ENCODE results near the gene SCAMP1. TPM values are rescaled to one million over a fixed set of nuclear protein-coding genes. Genes with fewer than 3 reads are reported as not detected.

The SCAMP1 gene
- total RNA-seq, 1 experiment from 2014 or later, result 72.5 TPM

GRCh38 chr5:78495800-78496199, 135.4 kb downstream of the SCAMP1 start:
- Histone ChIP-seq H3K9me2 (replicated peaks; ENCODE audit: insufficient read depth, low read length) (no peaks in the 10 kb centered on the region), H3K9me3 (ENCODE audit: low read length) (no peaks in the 10 kb centered on the region), H4K20me1 (ENCODE audit: insufficient read depth, low read depth, low read length) (0 out of 2 replicates have a peak, but pooled peaks cover 3% of the 10 kb centered on the region), H3K4me3 (ENCODE audit: low read length) (no peak overlapping the region), H3K79me2 (ENCODE audit: low read length) (no peaks in the 10 kb centered on the region), H2AFZ (ENCODE audit: low read length) (no peak overlapping the region), H3K9ac (ENCODE audit: low read length) (no peak overlapping the region), H3K4me2 (ENCODE audit: low read depth, low read length, poor library complexity, severe bottlenecking) (no peak overlapping the region), H3K4me1 (ENCODE audit: low read length) (peaks cover 22% of the 10 kb centered on the region), H3K27ac (ENCODE audit: low read length) (no peak overlapping the region), H3K36me3 (ENCODE audit: insufficient read depth, low read length) (peaks cover 5% of the 10 kb centered on the region; the same call in 1 of the 2 replicates), H3K27me3 (ENCODE audit: low read length) (no peaks in the 10 kb centered on the region)
- DNase-seq, result no peak

GRCh38 chr5:78496373-78496772, 136.0 kb downstream of the SCAMP1 start:
- H3K27ac ChIP-seq (ENCODE audit: low read length), result no peak overlapping the region
- no peaks in the 10 kb centered on the region for H3K9me2 ChIP-seq (replicated peaks; ENCODE audit: insufficient read depth, low read length)
- 0 out of 2 replicates have a peak, but pooled peaks cover 3% of the 10 kb centered on the region for H4K20me1 ChIP-seq (ENCODE audit: insufficient read depth, low read depth, low read length)
- no peak overlapping the region for H3K4me3 ChIP-seq (ENCODE audit: low read length)
- peaks cover 26% of the 10 kb centered on the region for H3K4me1 ChIP-seq (ENCODE audit: low read length)
- no peak for DNase-seq
- H3K36me3 ChIP-seq (ENCODE audit: insufficient read depth, low read length), result peaks cover 5% of the 10 kb centered on the region; the same call in 1 of the 2 replicates
- H2AFZ ChIP-seq (ENCODE audit: low read length), result no peak overlapping the region
- no peaks in the 10 kb centered on the region for H3K9me3 ChIP-seq (ENCODE audit: low read length)
- H3K4me2 ChIP-seq (ENCODE audit: low read depth, low read length, poor library complexity, severe bottlenecking), result no peak overlapping the region
- no peaks in the 10 kb centered on the region for H3K27me3 ChIP-seq (ENCODE audit: low read length)
- no peaks in the 10 kb centered on the region for H3K79me2 ChIP-seq (ENCODE audit: low read length)
- H3K9ac ChIP-seq (ENCODE audit: low read length), result no peak overlapping the region

GRCh38 chr5:78497573-78498533, 137.4 kb downstream of the SCAMP1 start:
- no peak overlapping the region; the same call in 1 of the 2 replicates for H3K4me3 ChIP-seq (ENCODE audit: low read length)
- H3K9ac ChIP-seq (ENCODE audit: low read length), result no peak overlapping the region
- H3K27me3 ChIP-seq (ENCODE audit: low read length), result no peaks in the 10 kb centered on the region
- H3K79me2 ChIP-seq (ENCODE audit: low read length), result no peaks in the 10 kb centered on the region
- H3K9me2 ChIP-seq (replicated peaks; ENCODE audit: insufficient read depth, low read length), result no peaks in the 10 kb centered on the region
- no peak overlapping the region for H2AFZ ChIP-seq (ENCODE audit: low read length)
- H3K36me3 ChIP-seq (ENCODE audit: insufficient read depth, low read length), result peaks cover 5% of the 10 kb centered on the region; the same call in 1 of the 2 replicates
- H3K9me3 ChIP-seq (ENCODE audit: low read length), result no peaks in the 10 kb centered on the region
- no peak overlapping the region for H3K27ac ChIP-seq (ENCODE audit: low read length)
- H3K4me1 ChIP-seq (ENCODE audit: low read length), result peaks cover 41% of the 10 kb centered on the region
- H3K4me2 ChIP-seq (ENCODE audit: low read depth, low read length, poor library complexity, severe bottlenecking), result peak overlapping the region; percentile 39
- no peak for DNase-seq
- 0 out of 2 replicates have a peak, but pooled peaks cover 3% of the 10 kb centered on the region for H4K20me1 ChIP-seq (ENCODE audit: insufficient read depth, low read depth, low read length)

- H3K36me3 ChIP-seq (ENCODE audit: insufficient read depth, low read length), result peaks cover 5% of the 10 kb centered on the region; the same call in 1 of the 2 replicates
- H4K20me1 ChIP-seq (ENCODE audit: insufficient read depth, low read depth, low read length), result 0 out of 2 replicates have a peak, but pooled peaks cover 3% of the 10 kb centered on the region
- no peak overlapping the region for H2AFZ ChIP-seq (ENCODE audit: low read length)
- peaks cover 56% of the 10 kb centered on the region for H3K4me1 ChIP-seq (ENCODE audit: low read length)
- no peak overlapping the region for H3K27ac ChIP-seq (ENCODE audit: low read length)
- no peak overlapping the region for H3K9ac ChIP-seq (ENCODE audit: low read length)
- H3K9me2 ChIP-seq (replicated peaks; ENCODE audit: insufficient read depth, low read length), result no peaks in the 10 kb centered on the region
- DNase-seq, result no peak
- no peaks in the 10 kb centered on the region for H3K9me3 ChIP-seq (ENCODE audit: low read length)
- no peak overlapping the region for H3K4me3 ChIP-seq (ENCODE audit: low read length)
- no peaks in the 10 kb centered on the region for H3K27me3 ChIP-seq (ENCODE audit: low read length)
- H3K4me2 ChIP-seq (ENCODE audit: low read depth, low read length, poor library complexity, severe bottlenecking), result no peak overlapping the region
- H3K79me2 ChIP-seq (ENCODE audit: low read length), result no peaks in the 10 kb centered on the region
Observed at GRCh38 chr5:78499485-78499884, 139.1 kb downstream of the SCAMP1 start.

GRCh38 chr5:78500028-78500427, 139.6 kb downstream of the SCAMP1 start:
- H3K79me2 ChIP-seq (ENCODE audit: low read length), result no peaks in the 10 kb centered on the region
- H3K4me1 ChIP-seq (ENCODE audit: low read length), result peaks cover 59% of the 10 kb centered on the region
- H3K27ac ChIP-seq (ENCODE audit: low read length), result no peak overlapping the region
- H3K9ac ChIP-seq (ENCODE audit: low read length), result no peak overlapping the region
- H3K9me2 ChIP-seq (replicated peaks; ENCODE audit: insufficient read depth, low read length), result no peaks in the 10 kb centered on the region
- no peaks in the 10 kb centered on the region for H3K27me3 ChIP-seq (ENCODE audit: low read length)
- H3K4me2 ChIP-seq (ENCODE audit: low read depth, low read length, poor library complexity, severe bottlenecking), result no peak overlapping the region
- no peak overlapping the region for H3K4me3 ChIP-seq (ENCODE audit: low read length)
- no peak for DNase-seq
- peaks cover under 1% of the 10 kb centered on the region; the same call in 1 of the 2 replicates for H3K36me3 ChIP-seq (ENCODE audit: insufficient read depth, low read length)
- no peaks in the 10 kb centered on the region for H3K9me3 ChIP-seq (ENCODE audit: low read length)
- H2AFZ ChIP-seq (ENCODE audit: low read length), result no peak overlapping the region
- 0 out of 2 replicates have a peak, but pooled peaks cover 3% of the 10 kb centered on the region for H4K20me1 ChIP-seq (ENCODE audit: insufficient read depth, low read depth, low read length)

- Histone ChIP-seq H2AFZ (ENCODE audit: low read length) (no peak overlapping the region), H3K4me2 (ENCODE audit: low read depth, low read length, poor library complexity, severe bottlenecking) (no peak overlapping the region), H3K27ac (ENCODE audit: low read length) (no peak overlapping the region), H3K27me3 (ENCODE audit: low read length) (no peaks in the 10 kb centered on the region), H3K9me2 (replicated peaks; ENCODE audit: insufficient read depth, low read length) (no peaks in the 10 kb centered on the region), H4K20me1 (ENCODE audit: insufficient read depth, low read depth, low read length) (0 out of 2 replicates have a peak, but pooled peaks cover 3% of the 10 kb centered on the region), H3K4me3 (ENCODE audit: low read length) (no peak overlapping the region), H3K79me2 (ENCODE audit: low read length) (no peaks in the 10 kb centered on the region), H3K9me3 (ENCODE audit: low read length) (no peaks in the 10 kb centered on the region), H3K9ac (ENCODE audit: low read length) (no peak overlapping the region), H3K36me3 (ENCODE audit: insufficient read depth, low read length) (peaks cover 3% of the 10 kb centered on the region; the same call in 1 of the 2 replicates), H3K4me1 (ENCODE audit: low read length) (peaks cover 64% of the 10 kb centered on the region)
- DNase-seq, result no peak
Observed at GRCh38 chr5:78500871-78501270, 140.5 kb downstream of the SCAMP1 start.

- H4K20me1 ChIP-seq (ENCODE audit: insufficient read depth, low read depth, low read length), result 0 out of 2 replicates have a peak, but pooled peaks cover 3% of the 10 kb centered on the region
- H3K9me2 ChIP-seq (replicated peaks; ENCODE audit: insufficient read depth, low read length), result no peaks in the 10 kb centered on the region
- H3K27ac ChIP-seq (ENCODE audit: low read length), result 0 out of 2 replicates have a peak overlapping the region, but pooled peaks have one; percentile 8
- no peaks in the 10 kb centered on the region for H3K27me3 ChIP-seq (ENCODE audit: low read length)
- H3K4me3 ChIP-seq (ENCODE audit: low read length), result no peak overlapping the region
- no peak for DNase-seq
- H3K79me2 ChIP-seq (ENCODE audit: low read length), result no peaks in the 10 kb centered on the region
- H2AFZ ChIP-seq (ENCODE audit: low read length), result no peak overlapping the region
- peaks cover 61% of the 10 kb centered on the region for H3K4me1 ChIP-seq (ENCODE audit: low read length)
- no peak overlapping the region for H3K9ac ChIP-seq (ENCODE audit: low read length)
- no peaks in the 10 kb centered on the region for H3K9me3 ChIP-seq (ENCODE audit: low read length)
- H3K4me2 ChIP-seq (ENCODE audit: low read depth, low read length, poor library complexity, severe bottlenecking), result peak overlapping the region; percentile 45
- H3K36me3 ChIP-seq (ENCODE audit: insufficient read depth, low read length), result peaks cover 3% of the 10 kb centered on the region; the same call in 1 of the 2 replicates
Observed at GRCh38 chr5:78501411-78502352, 141.3 kb downstream of the SCAMP1 start.
